ENCODE results near the gene WFDC9.
"Not testable (repeated sequence)": the region's sequence is repeated elsewhere in the genome, so short reads cannot be mapped to it uniquely, and the experiment has no call there.

WFDC9 gene

DNA sequence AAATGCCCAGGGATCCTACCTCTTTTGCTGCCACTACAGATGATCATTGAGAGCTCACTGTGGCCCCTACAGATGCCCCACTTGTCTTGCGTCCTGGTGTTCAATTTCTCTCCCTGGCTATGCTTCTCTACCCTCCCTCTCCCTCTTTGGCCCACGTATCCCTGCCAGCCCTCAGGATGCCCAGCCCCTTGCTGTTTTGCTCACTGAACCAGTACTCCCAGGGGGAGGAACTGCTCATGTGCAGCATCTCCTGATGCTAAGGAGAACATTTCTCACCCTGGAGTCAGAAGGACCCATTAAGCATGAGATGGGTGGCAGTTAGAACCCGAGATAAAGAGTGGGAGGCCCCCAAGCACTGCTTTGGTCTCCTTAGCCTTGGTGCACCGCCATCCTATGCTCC lies at the start of gene WFDC9:
Gene WFDC9 (minus strand): TSS at position 101 of the 400 bp plus-strand sequence. CDS start 21,103 bp downstream, outside the sequence.
- no peak for DNase-seq (ENCODE audit: low read depth)
- H3K4me3 ChIP-seq (ENCODE audit: control insufficient read depth, low read depth, low read length): no peak within 1 kb of the TSS
- no peak for TF ChIP-seq CTCF (IDR thresholded peaks at IDR 0.05; ENCODE audit: control insufficient read depth, insufficient read depth, low read depth, low read length, missing control alignments)

DNA sequence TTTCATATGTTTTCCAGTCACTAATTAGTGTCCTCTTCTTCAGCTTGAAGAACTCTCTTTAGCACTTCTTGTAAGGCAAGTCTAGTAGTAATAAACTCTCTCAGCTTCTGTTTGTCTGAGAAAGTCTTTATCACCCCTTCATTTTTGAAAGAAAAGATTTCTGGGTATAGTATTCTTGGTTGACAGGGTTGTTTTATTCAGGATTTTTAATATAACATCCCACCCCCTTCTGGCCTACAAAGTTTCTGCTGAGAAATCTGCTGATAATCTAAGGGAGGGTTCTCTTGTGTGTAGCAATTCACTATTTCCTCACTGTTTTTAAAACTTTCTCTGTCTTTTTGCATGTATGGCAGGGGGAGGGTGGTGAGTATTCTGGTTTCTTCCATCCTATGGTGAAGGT lies 48.6 kb upstream of the WFDC9 start:
- TF ChIP-seq CTCF (IDR thresholded peaks at IDR 0.05; ENCODE audit: control insufficient read depth, insufficient read depth, low read depth, low read length, missing control alignments): no peak
- H3K4me3 ChIP-seq (ENCODE audit: control insufficient read depth, low read depth, low read length): no peak overlapping the region
- DNase-seq (ENCODE audit: low read depth): no peak

GRCh38 chr20:45672765-45673164 lies 41.7 kb upstream of the WFDC9 start:
- no peak for TF ChIP-seq CTCF (IDR thresholded peaks at IDR 0.05; ENCODE audit: control insufficient read depth, insufficient read depth, low read depth, low read length, missing control alignments)
- DNase-seq (ENCODE audit: low read depth): no peak
- no peak overlapping the region for H3K4me3 ChIP-seq (ENCODE audit: control insufficient read depth, low read depth, low read length)

GRCh38 chr20:45670139-45670538 lies 39.1 kb upstream of the WFDC9 start, which contains the start of gene WFDC11:
Gene WFDC11, minus strand, starts transcription at chr20:45670239. Its CDS starts 19,639 bp downstream, at chr20:45650600.
- no peak for DNase-seq (ENCODE audit: low read depth)
- no peak within 1 kb of the TSS for H3K4me3 ChIP-seq (ENCODE audit: control insufficient read depth, low read depth, low read length)
- TF ChIP-seq CTCF (IDR thresholded peaks at IDR 0.05; ENCODE audit: control insufficient read depth, insufficient read depth, low read depth, low read length, missing control alignments): no peak

GRCh38 chr20:45657038-45657437 lies 26.0 kb upstream of the WFDC9 start:
- H3K4me3 ChIP-seq (ENCODE audit: control insufficient read depth, low read depth, low read length); DNase-seq (ENCODE audit: low read depth): not testable (repeated sequence)

DNA sequence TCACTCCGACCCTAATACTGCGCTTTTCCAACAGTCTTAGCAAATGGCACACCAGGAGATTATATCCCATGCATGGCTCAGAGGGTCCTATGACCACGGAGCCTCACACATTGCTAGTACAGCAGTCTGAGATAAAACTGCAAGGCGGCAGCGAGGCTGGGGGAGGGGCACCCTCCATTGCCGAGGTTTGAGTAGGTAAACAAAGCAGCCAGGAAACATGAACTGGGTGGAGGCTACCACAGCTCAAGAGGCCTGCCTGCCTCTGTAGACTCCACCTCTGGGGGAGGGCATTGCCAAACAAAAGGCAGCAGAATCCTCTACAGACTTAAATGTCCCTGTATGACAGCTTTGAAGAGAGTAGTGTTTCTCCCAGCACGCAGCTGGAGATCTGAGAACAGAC lies 20.6 kb upstream of the WFDC9 start:
- not testable (repeated sequence) for DNase-seq (ENCODE audit: low read depth); H3K4me3 ChIP-seq (ENCODE audit: control insufficient read depth, low read depth, low read length)

DNA sequence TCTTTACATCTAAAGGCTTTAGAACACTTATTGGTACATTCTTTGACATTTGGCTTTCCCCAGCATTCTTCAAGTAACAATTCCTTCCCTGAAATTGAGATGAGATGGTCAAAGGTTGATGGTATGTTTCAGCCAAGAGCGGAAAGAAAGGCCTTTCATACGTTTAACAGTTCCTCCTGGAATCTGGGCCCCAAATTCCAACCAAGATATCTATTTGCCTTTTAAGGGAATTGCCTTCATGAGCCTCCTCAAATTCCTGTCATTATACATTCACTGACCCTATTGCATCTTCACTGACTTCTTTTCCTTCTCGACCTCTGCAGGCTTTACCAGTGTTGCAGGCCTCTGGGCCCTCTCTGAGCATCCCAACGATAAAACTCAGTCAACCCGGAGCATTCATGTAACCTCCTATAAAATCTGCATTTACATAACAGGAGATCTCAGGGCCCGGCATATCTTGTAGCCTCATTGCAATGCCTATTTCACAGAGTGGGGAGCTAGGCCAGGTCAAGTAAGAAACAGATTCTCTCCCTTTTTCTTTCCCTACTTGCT lies 18.3 kb upstream of the WFDC9 start:
- no peak for DNase-seq (ENCODE audit: low read depth)
- H3K4me3 ChIP-seq (ENCODE audit: control insufficient read depth, low read depth, low read length): no peak overlapping the region
- TF ChIP-seq CTCF (IDR thresholded peaks at IDR 0.05; ENCODE audit: control insufficient read depth, insufficient read depth, low read depth, low read length, missing control alignments): no peak

GRCh38 chr20:45647441-45648050 lies 16.5 kb upstream of the WFDC9 start:
- no peak overlapping the region for H3K4me3 ChIP-seq (ENCODE audit: control insufficient read depth, low read depth, low read length)
- no peak for TF ChIP-seq CTCF (IDR thresholded peaks at IDR 0.05; ENCODE audit: control insufficient read depth, insufficient read depth, low read depth, low read length, missing control alignments)
- DNase-seq (ENCODE audit: low read depth): no peak
